ENCODE measurements around the gene ZNF484.
"Not testable (repeated sequence)": the region's sequence is repeated elsewhere in the genome, so short reads cannot be mapped to it uniquely, and the experiment has no call there.

The ZNF484 gene

GRCh38 chr9:92877531-92878430 is at the start of gene ZNF484:
Gene ZNF484, minus strand, starts transcription at chr9:92878038. Its CDS starts 3,009 bp downstream, at chr9:92875029.
- peak; percentile 97 to 98 for DNase-seq

- DNase-seq = no peak
Measured at GRCh38 chr9:92920437-92920836, 42.6 kb upstream of the ZNF484 start.

- DNase-seq = no peak
Measured at GRCh38 chr9:92917176-92917800, 39.5 kb upstream of the ZNF484 start.

- no peak for DNase-seq
Measured at GRCh38 chr9:92911511-92912475, 34.0 kb upstream of the ZNF484 start.

GRCh38 chr9:92905137-92905536 is 27.3 kb upstream of the ZNF484 start:
- not testable (repeated sequence) for DNase-seq

- no peak for DNase-seq
Measured at GRCh38 chr9:92897323-92897722, 19.5 kb upstream of the ZNF484 start.

- no peak for DNase-seq
Measured at GRCh38 chr9:92895812-92896436, 18.1 kb upstream of the ZNF484 start.

GRCh38 chr9:92894711-92895362 is 17.0 kb upstream of the ZNF484 start:
- DNase-seq = no peak

GRCh38 chr9:92893916-92894610 is 16.2 kb upstream of the ZNF484 start:
- DNase-seq = not testable (repeated sequence)

GRCh38 chr9:92892276-92892675 is 14.4 kb upstream of the ZNF484 start:
- DNase-seq = not testable (repeated sequence)

- no peak for DNase-seq
Measured at GRCh38 chr9:92890761-92891160, 12.9 kb upstream of the ZNF484 start.

- no peak for DNase-seq
Measured at GRCh38 chr9:92887880-92888338, 10.1 kb upstream of the ZNF484 start.

- not testable (repeated sequence) for DNase-seq
Measured at GRCh38 chr9:92886846-92887610, 9.2 kb upstream of the ZNF484 start.

GRCh38 chr9:92883666-92884405 is 6.0 kb upstream of the ZNF484 start:
- DNase-seq = not testable (repeated sequence)

GRCh38 chr9:92882276-92882675 is 4.4 kb upstream of the ZNF484 start:
- no peak for DNase-seq

- no peak for DNase-seq
Measured at GRCh38 chr9:92875373-92875772, 2.5 kb downstream of the ZNF484 start.

- DNase-seq = no peak
Measured at GRCh38 chr9:92870289-92870688, 7.5 kb downstream of the ZNF484 start.

- DNase-seq = not testable (repeated sequence)
Measured at GRCh38 chr9:92866600-92866999, 11.2 kb downstream of the ZNF484 start.

- DNase-seq = no peak
Measured at GRCh38 chr9:92864152-92864551, 13.7 kb downstream of the ZNF484 start.

GRCh38 chr9:92860867-92861266 is 17.0 kb downstream of the ZNF484 start:
- no peak for DNase-seq
